Activated CD4-positive, alpha-beta memory T cell treated with anti-CD3 and anti-CD28 coated beads, Interleukin-2, amount 10 ng/mL, durations not matched to agents 7 days and 5 days (primary cell): ENCODE measurements around the gene YEATS4. TPM values are rescaled to one million over a fixed set of nuclear protein-coding genes. Genes with fewer than 3 reads are reported as not detected.

Experiments used
- CTCF ChIA-PET: fragments of 350-600 bp; sonication (Branson Sonifier 250); formaldehyde crosslinking; loops from one replicate; lab custom pipeline; 2021; ENCODE audit warnings: antibody characterized with exemption, inconsistent platforms; lab: Charles Lee
- POLR2A ChIA-PET: fragments of 350-600 bp; sonication (Branson Sonifier 250); formaldehyde crosslinking; loops from one replicate; lab custom pipeline; 2021; ENCODE audit warnings: antibody characterized with exemption; lab: Charles Lee
- DNase-seq: peaks from one replicate; pipeline ENCODE4 v3.0.0-alpha.2; 2020
- H3K27ac Mint-ChIP-seq: one replicate; pipeline ENCODE4 v1.8.0; 2021; ENCODE audit warnings: mild to moderate bottlenecking, mixed read lengths
- H3K27me3 Mint-ChIP-seq: one replicate; pipeline ENCODE4 v1.8.0; 2021; ENCODE audit warnings: mixed read lengths
- H3K36me3 Mint-ChIP-seq: one replicate; pipeline ENCODE4 v1.8.0; 2021; ENCODE audit warnings: low read depth, mixed read lengths
- H3K4me1 Mint-ChIP-seq: one replicate; pipeline ENCODE4 v1.8.0; 2021; ENCODE audit warnings: mixed read lengths
- H3K4me3 Mint-ChIP-seq: one replicate; pipeline ENCODE4 v1.8.0; 2021; ENCODE audit warnings: mild to moderate bottlenecking, mixed read lengths
- H3K9me3 Mint-ChIP-seq: one replicate; pipeline ENCODE4 v1.8.0; 2021; ENCODE audit warnings: mixed read lengths
- total RNA-seq, 2 experiments: library from RNA; stranded (reverse); gene quantifications; one replicate each; pipeline ENCODE4 v1.2.3, GENCODE V29; 2021

The YEATS4 gene
- total RNA-seq, 2 experiments from 2014 or later, result 43.0 to 45.0 TPM

DNA sequence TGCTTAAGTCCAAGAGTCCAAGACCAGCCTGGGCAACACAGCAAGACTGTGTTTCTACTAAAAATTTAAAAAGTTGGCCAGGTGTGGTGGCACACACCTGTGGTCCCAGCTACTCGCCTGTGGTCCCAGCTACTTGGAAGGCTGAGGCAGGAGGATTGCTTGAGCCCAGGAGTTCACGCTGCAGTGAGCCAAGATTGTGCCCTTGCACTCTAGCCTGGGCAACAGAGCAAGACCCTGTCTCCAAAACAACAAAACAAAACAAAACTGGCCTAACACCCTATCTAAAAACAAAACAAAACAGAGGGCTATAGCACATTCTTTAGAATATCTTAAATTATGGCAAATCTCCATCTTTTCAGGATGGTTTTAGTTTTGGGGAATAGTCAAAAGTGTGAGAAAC, 14.5 kb upstream of the YEATS4 start:
- Mint-ChIP-seq H3K4me3 (no peak overlapping the region), H3K4me1 (peaks cover 7% of the 10 kb centered on the region), H3K36me3 (no peaks in the 10 kb centered on the region), H3K27ac (no peak overlapping the region), H3K9me3 (no peaks in the 10 kb centered on the region), H3K27me3 (peaks cover 10% of the 10 kb centered on the region)
- CTCF ChIA-PET, result interaction anchor here (0.8 to 1.2 kb wide), 3 partner anchors 12 to 53 kb away, joined by 3 to 5 read pairs (median 4); no protein-coding TSS in a partner anchor
- no peak for DNase-seq
- POLR2A ChIA-PET, result no interaction called here

DNA sequence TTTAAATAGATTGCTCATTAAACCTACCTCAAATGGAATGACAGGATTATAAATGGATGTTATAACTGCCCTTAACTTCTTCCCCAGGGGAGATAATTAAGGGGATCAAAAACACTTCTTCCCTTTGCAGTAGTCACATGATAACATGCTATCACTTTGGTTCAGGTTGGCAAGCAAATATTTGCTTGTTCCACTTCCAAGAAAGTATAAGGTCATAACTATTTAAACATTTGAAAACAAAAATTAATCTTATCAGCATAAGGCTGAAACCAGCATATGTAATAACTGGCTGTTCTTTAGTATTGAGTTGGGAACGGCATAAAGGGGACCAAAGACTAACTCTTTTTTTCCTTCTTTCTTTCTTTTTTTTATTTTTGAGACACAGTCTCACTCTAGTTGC, 13.8 kb upstream of the YEATS4 start:
- POLR2A ChIA-PET, result no interaction called here
- H3K36me3 Mint-ChIP-seq, result no peaks in the 10 kb centered on the region
- no peak for DNase-seq
- no peaks in the 10 kb centered on the region for H3K9me3 Mint-ChIP-seq
- H3K4me1 Mint-ChIP-seq, result peaks cover 7% of the 10 kb centered on the region
- CTCF ChIA-PET, result no interaction called here
- no peak overlapping the region for H3K27ac Mint-ChIP-seq
- H3K27me3 Mint-ChIP-seq, result peaks cover 10% of the 10 kb centered on the region
- H3K4me3 Mint-ChIP-seq, result no peak overlapping the region

DNA sequence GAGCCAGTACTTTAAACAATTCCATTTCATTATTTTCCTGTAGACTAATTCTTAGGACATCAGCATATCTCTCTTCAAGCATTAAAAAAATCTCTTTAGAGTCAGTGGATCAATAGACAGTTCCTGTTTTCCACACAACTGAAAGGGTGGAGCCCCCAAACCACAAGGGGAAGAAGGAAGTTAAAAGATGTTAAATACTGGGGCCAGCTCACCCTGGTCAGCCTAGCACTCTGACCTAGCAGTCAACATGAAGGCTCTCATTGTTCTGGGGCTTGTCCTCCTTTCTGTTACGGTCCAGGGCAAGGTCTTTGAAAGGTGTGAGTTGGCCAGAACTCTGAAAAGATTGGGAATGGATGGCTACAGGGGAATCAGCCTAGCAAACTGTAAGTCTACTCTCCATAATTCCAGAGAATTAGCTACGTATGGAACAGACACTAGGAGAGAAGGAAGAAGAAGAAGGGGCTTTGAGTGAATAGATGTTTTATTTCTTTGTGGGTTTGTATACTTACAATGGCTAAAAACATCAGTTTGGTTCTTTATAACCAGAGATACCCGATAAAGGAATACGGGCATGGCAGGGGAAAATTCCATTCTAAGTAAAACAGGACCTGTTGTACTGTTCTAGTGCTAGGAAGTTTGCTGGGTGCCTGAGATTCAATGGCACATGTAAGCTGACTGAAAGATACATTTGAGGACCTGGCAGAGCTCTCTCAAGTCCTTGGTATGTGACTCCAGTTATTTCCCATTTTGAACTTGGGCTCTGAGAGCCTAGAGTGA, 11.2 kb upstream of the YEATS4 start, which contains the start of gene LYZ:
LYZ (plus strand) TSS at position 220 of the 777 bp plus-strand sequence; CDS start at position 248, 28 bp downstream.
- H3K4me1 Mint-ChIP-seq, result peaks cover 5% of the 10 kb centered on the region
- no peak within 1 kb of the TSS for H3K4me3 Mint-ChIP-seq
- no peaks in the 10 kb centered on the region for H3K9me3 Mint-ChIP-seq
- peaks cover 2% of the 10 kb centered on the region for H3K27me3 Mint-ChIP-seq
- DNase-seq, result no peak
- no peaks in the 10 kb centered on the region for H3K36me3 Mint-ChIP-seq
- H3K27ac Mint-ChIP-seq, result no peak within 1 kb of the TSS
- ChIA-PET CTCF (interaction anchor here (1.0 to 2.1 kb wide), 5 partner anchors 9 to 192 kb away, joined by 3 to 14 read pairs (median 4); no protein-coding TSS in a partner anchor), POLR2A (interaction anchor here (1.0 to 2.7 kb wide), 2 partner anchors 9 to 18 kb away, joined by 5 to 9 read pairs; no protein-coding TSS in a partner anchor)

DNA sequence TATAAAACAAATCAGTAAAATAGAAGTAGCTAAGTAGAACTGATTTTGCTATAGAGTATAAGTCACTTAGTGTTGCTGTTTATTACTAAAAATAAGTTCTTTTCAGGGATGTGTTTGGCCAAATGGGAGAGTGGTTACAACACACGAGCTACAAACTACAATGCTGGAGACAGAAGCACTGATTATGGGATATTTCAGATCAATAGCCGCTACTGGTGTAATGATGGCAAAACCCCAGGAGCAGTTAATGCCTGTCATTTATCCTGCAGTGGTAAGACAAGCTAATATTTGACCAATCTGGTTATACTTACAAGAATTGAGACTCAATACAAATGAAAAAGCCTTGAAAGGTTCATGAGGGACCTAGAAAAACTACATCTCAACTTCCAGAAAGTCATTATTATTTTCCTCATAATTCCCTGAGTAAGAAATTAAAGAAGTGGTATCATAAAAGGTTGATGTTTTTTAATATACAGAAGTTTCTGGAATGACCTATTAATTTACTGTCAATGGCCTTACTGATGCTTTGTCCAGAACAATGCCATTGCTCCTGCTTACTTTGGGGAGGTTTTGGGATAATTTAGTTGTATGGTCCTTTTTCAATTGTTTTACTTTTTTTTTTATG, 9.4 kb upstream of the YEATS4 start:
- no peak overlapping the region for H3K27ac Mint-ChIP-seq
- no peaks in the 10 kb centered on the region for H3K36me3 Mint-ChIP-seq
- H3K9me3 Mint-ChIP-seq, result no peaks in the 10 kb centered on the region
- H3K27me3 Mint-ChIP-seq, result peaks cover 11% of the 10 kb centered on the region
- CTCF ChIA-PET, result interaction anchor here (1.5 to 2.1 kb wide), 2 partner anchors 59 to 193 kb away, joined by 4 to 5 read pairs; no protein-coding TSS in a partner anchor
- no peak overlapping the region for H3K4me3 Mint-ChIP-seq
- peaks cover 5% of the 10 kb centered on the region for H3K4me1 Mint-ChIP-seq
- POLR2A ChIA-PET, result interaction anchor here (0.9 to 2.7 kb wide), 4 partner anchors 8 to 199 kb away, joined by 3 to 9 read pairs (median 4); no protein-coding TSS in a partner anchor
- DNase-seq, result no peak

DNA sequence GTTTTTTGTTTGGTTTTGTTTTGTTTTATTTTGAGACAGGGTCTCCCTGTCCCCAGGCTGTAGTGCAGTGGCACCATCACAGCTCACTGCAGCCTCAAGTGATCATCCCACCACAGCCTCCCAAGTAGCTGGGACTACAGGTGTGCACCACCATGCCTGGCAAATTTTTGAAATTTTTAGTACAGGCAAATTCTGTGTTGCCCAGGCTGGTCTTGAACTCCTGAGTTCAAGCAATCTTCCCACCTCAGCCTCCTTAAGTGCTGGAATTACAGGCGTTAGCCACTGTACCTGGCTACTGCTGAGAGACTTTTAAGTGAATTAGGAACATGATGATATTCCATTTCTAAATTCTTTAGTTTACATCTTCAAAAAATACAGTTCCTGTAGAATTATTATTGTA, 8.8 kb upstream of the YEATS4 start:
- no peak for DNase-seq
- ChIA-PET POLR2A (interaction anchor here (1.1 kb wide), 1 partner anchor 20 kb away, joined by 4 read pairs; no protein-coding TSS in a partner anchor), CTCF (interaction anchor here (1.1 kb wide), 1 partner anchor 289 kb away, joined by 3 read pairs; no protein-coding TSS in a partner anchor)
- Mint-ChIP-seq H3K27ac (no peak overlapping the region), H3K36me3 (no peaks in the 10 kb centered on the region), H3K27me3 (peaks cover 11% of the 10 kb centered on the region), H3K4me3 (no peak overlapping the region), H3K9me3 (no peaks in the 10 kb centered on the region), H3K4me1 (peaks cover 5% of the 10 kb centered on the region)

DNA sequence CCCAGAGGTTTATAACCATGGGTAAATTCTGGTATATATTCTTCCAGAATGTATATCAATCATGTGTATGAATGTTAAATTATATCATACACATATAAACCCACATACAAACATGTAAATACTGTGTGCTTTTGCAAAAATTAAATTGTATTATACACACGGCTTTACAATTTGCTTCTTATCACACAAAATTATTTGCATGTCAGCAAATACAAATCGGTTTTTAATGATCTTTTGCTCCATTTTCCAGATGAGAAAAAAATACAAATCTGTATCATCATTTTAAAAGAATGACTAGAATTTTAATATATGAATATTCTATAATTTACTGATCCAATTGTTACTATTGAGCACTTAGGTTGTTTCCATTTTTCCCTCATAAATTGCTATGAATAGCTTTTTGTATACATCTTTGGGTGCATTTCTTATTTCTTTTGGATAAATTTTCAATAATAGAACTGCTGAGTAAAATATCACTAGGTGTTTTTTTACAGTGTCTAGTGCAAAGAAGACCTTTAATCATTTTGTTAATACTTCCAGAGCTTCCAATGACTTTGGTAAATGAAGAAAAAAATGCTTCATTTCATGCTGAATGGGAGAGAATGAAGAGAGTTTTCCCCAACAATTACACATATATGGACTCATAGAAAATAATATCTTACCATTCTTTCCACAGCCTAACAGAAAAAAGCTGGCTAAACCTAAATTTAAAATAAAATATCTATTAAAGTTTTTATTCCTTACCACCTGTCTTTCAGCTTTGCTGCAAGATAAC, 7.9 kb upstream of the YEATS4 start:
- DNase-seq, result no peak
- Mint-ChIP-seq H3K9me3 (no peaks in the 10 kb centered on the region), H3K27ac (no peak overlapping the region), H3K27me3 (peaks cover 11% of the 10 kb centered on the region), H3K4me3 (no peak overlapping the region), H3K4me1 (peaks cover 5% of the 10 kb centered on the region), H3K36me3 (no peaks in the 10 kb centered on the region)
- CTCF ChIA-PET, result interaction anchor here (0.9 to 1.1 kb wide), 2 partner anchors 21 to 288 kb away, joined by 3 read pairs; no protein-coding TSS in a partner anchor
- POLR2A ChIA-PET, result interaction anchor here (1.1 kb wide), 1 partner anchor 21 kb away, joined by 4 read pairs; no protein-coding TSS in a partner anchor

DNA sequence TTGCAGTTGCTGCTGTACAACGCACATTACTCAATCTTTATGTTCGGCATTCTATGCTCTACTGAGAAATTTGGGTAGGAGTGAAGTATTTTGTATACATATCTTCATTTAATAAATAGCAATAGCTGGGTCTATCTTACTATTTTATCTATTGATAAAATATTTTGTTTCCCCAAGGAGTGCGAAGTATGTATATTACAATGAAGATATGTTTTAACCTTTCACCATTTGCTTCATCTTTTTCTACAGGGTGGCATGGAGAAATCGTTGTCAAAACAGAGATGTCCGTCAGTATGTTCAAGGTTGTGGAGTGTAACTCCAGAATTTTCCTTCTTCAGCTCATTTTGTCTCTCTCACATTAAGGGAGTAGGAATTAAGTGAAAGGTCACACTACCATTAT, 6.6 kb upstream of the YEATS4 start:
- no peak overlapping the region for H3K4me3 Mint-ChIP-seq
- no peak for DNase-seq
- no peaks in the 10 kb centered on the region for H3K36me3 Mint-ChIP-seq
- no peaks in the 10 kb centered on the region for H3K9me3 Mint-ChIP-seq
- no peak overlapping the region for H3K27ac Mint-ChIP-seq
- H3K4me1 Mint-ChIP-seq, result peaks cover 10% of the 10 kb centered on the region
- H3K27me3 Mint-ChIP-seq, result peaks cover 11% of the 10 kb centered on the region
- POLR2A ChIA-PET, result no interaction called here
- CTCF ChIA-PET, result no interaction called here

DNA sequence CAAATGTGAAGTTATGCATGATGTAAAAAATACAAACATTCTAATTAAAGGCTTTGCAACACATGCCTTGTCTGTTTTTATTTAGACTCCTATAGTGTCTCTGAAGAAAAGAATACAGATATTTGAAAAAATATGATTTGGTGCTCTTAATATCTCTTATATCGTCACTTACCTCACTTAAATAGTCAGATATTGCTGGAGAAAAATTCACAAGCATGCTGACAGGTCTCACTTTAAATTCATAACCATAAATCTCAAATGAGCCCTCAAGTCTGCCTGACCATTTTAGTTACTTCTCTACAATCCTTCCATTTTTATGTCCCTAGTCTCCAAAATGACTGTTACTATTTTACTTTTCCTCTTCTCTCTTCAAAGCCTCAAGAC, 5.4 kb upstream of the YEATS4 start:
- Mint-ChIP-seq H3K36me3 (no peaks in the 10 kb centered on the region), H3K27me3 (peaks cover 11% of the 10 kb centered on the region), H3K4me1 (peaks cover 12% of the 10 kb centered on the region), H3K27ac (no peak overlapping the region), H3K9me3 (no peaks in the 10 kb centered on the region), H3K4me3 (no peak overlapping the region)
- no peak for DNase-seq
- ChIA-PET POLR2A (no interaction called here), CTCF (interaction anchor here (1.2 kb wide), 1 partner anchor 12 kb away, joined by 3 read pairs; no protein-coding TSS in a partner anchor)

DNA sequence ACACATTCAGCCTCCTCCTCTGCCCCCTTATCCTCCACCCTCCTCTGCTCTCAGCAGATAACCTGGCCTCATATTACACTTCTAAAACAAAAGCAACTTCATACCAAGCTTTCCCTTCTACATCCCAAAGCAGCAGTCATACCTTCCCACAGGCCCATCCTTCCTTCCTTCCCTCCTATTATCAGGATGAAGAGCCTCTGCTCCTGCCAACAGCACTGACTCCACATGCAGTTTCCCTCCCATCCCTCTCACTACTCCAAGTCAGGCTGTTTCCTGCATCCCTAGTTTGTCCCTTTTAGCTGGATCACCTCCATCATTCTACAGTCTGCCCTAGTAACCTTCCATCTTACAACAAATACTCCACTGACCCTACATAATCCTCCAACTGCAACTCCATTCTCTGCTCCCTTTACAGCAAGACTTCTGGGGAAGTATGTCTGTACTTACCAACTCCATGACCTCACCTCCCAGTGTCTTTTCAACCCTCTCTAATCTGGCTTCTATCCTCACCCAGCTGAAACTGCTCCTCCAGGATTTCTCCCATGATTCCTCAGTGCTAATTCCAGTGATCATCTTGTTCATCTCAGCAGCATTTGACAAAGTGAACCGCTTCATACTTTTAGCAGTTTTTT, 4.9 kb upstream of the YEATS4 start:
- no peaks in the 10 kb centered on the region for H3K36me3 Mint-ChIP-seq
- H3K9me3 Mint-ChIP-seq, result no peaks in the 10 kb centered on the region
- no peak overlapping the region for H3K4me3 Mint-ChIP-seq
- H3K27me3 Mint-ChIP-seq, result peaks cover 9% of the 10 kb centered on the region
- no peak overlapping the region for H3K27ac Mint-ChIP-seq
- H3K4me1 Mint-ChIP-seq, result peaks cover 16% of the 10 kb centered on the region
- DNase-seq, result no peak
- POLR2A ChIA-PET, result no interaction called here
- CTCF ChIA-PET, result interaction anchor here (1.2 kb wide), 1 partner anchor 12 kb away, joined by 3 read pairs; no protein-coding TSS in a partner anchor

DNA sequence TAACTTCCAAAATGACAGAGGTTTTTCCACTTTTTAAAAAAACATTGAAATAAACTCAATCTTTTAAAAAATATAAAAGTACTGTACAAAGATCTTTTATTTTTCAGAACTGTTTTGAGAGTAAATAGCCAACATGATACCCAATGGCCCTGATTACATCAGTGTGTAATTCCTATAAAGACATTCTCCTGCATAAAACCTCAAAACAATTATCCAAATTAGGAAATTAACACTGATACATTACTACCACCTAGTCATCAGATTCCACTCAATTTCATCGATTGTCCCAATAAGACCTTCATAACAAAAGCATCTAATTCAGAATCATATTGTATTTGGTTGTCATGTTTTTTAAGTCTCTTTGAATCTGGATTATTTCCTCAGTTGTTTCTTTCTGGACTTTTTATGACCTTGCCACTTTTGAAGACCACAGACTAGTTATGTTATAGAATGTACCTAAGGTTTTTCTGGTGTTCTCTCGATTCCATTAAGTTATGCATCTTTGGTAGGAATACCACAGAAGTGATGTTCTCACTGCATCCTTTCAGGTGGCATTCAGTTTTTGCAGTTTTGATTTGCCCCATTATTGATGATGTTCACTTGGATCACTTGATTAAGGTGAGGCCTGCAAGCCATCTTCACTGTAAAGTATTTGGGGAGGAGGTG, 4.0 kb upstream of the YEATS4 start:
- Mint-ChIP-seq H3K4me3 (no peak overlapping the region), H3K36me3 (peaks cover 5% of the 10 kb centered on the region), H3K4me1 (peaks cover 21% of the 10 kb centered on the region), H3K9me3 (no peaks in the 10 kb centered on the region), H3K27me3 (peaks cover 9% of the 10 kb centered on the region), H3K27ac (no peak overlapping the region)
- POLR2A ChIA-PET, result no interaction called here
- DNase-seq, result no peak
- CTCF ChIA-PET, result no interaction called here

DNA sequence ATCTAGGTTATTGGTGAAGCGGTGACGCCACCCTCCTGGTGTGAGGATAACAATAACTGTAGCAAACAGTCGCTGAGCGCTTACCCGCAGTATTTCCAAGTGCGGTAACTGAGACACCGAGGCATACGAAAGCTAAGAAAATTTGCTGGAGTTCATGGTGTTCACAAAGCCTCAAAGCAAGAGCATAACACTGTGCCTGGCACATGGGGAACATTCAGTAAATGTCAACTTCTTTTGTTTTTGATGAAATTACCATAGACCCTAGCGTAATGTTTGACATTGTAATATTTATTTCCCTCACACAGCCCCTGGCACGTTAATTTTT, 767 bp downstream of the YEATS4 start:
- H3K27ac Mint-ChIP-seq, result peak overlapping the region; percentile 89
- peak overlapping the region; percentile 92 for H3K4me3 Mint-ChIP-seq
- no peaks in the 10 kb centered on the region for H3K27me3 Mint-ChIP-seq
- ChIA-PET CTCF (interaction anchor here (1.0 to 1.6 kb wide), 3 partner anchors 9 to 280 kb away, joined by 3 to 7 read pairs (median 4); no protein-coding TSS in a partner anchor), POLR2A (interaction anchor here (0.8 to 2.1 kb wide), 12 partner anchors 26 to 379 kb away, joined by 3 to 21 read pairs (median 3); partner anchors contain the start of gene CCT2)
- no peaks in the 10 kb centered on the region for H3K9me3 Mint-ChIP-seq
- peaks cover 19% of the 10 kb centered on the region for H3K36me3 Mint-ChIP-seq
- DNase-seq, result no peak
- peaks cover 36% of the 10 kb centered on the region for H3K4me1 Mint-ChIP-seq
